Measurements from ENCODE around the gene GRAMD2A. TPM values are rescaled to one million over a fixed set of nuclear protein-coding genes. Genes with fewer than 3 reads are reported as not detected.

GRAMD2A gene
- total RNA-seq, 1 experiment from 2014 or later, result 1.3 TPM

GRCh38 chr15:72168808-72169190 lies 28.8 kb downstream of the GRAMD2A start:
- H3K9me3 Mint-ChIP-seq, result no peaks in the 10 kb centered on the region
- no peak overlapping the region for H3K18ac ChIP-seq (ENCODE audit: insufficient read length, low read depth, low read length)

More at GRCh38 chr15:72168808-72169190, 28.8 kb downstream of the GRAMD2A start:
- no peaks in the 10 kb centered on the region for H3K9me3 ChIP-seq (ENCODE audit: control insufficient read depth, low read depth, low read length)
- H3K27me3 Mint-ChIP-seq (ENCODE audit: low read depth), result no peaks in the 10 kb centered on the region; the same call in 1 of the 2 replicates
- no peak overlapping the region for H3K27ac ChIP-seq (ENCODE audit: insufficient read length, low read depth, low read length)
- TF ChIP-seq CTCF (conservative IDR thresholded peaks at IDR 0.05), result no peak
- no peak overlapping the region for H3K9ac ChIP-seq (ENCODE audit: extremely low read depth, insufficient read length, low read length)
- H3K14ac ChIP-seq (ENCODE audit: insufficient read depth, low read length), result no peak overlapping the region
- no peaks in the 10 kb centered on the region for H3K79me1 ChIP-seq (ENCODE audit: insufficient read depth, low read depth, low read length, poor library complexity, severe bottlenecking)
- peaks cover 10 to 12% of the 10 kb centered on the region in 2 experiments for H3K4me1 Mint-ChIP-seq
- no peaks in the 10 kb centered on the region for H4K20me1 ChIP-seq (ENCODE audit: control insufficient read depth, insufficient read depth, insufficient read length)
- H2AFZ ChIP-seq (ENCODE audit: low read length), result no peak overlapping the region
- H3T11ph ChIP-seq (ENCODE audit: low read length), result no peak overlapping the region
- H4K8ac ChIP-seq (replicated peaks; ENCODE audit: insufficient read length, low read depth, low read length), result no peak overlapping the region
- no peak overlapping the region for H2BK15ac ChIP-seq (ENCODE audit: low read depth, low read length)
- H3K36me3 Mint-ChIP-seq (ENCODE audit: insufficient read depth in 1 of 3, low read depth in 3 of 3), result no peaks in the 10 kb centered on the region
- H3K4me1 ChIP-seq (ENCODE audit: insufficient read depth, low read length), result no peaks in the 10 kb centered on the region; the same call in 1 of the 2 replicates
- H3K4me2 ChIP-seq (ENCODE audit: insufficient read depth, insufficient read length, low read length), result no peak overlapping the region
- H2BK12ac ChIP-seq (ENCODE audit: insufficient read length, low read depth, low read length), result no peak overlapping the region
- no peaks in the 10 kb centered on the region for H3K23me2 ChIP-seq (ENCODE audit: insufficient read length, low read depth, low read length, poor library complexity, severe bottlenecking)
- no CpG with 5 or more reads among the region's 4 CpGs for WGBS (ENCODE audit: extremely low coverage, insufficient read length, low lambda C conversion rate)
- H4K91ac ChIP-seq (ENCODE audit: insufficient read length, low read depth, low read length), result no peak overlapping the region
- H3K79me2 ChIP-seq (ENCODE audit: insufficient read depth, low read length), result no peaks in the 10 kb centered on the region
- no peak overlapping the region for H3K56ac ChIP-seq (ENCODE audit: insufficient read length, low read depth, low read length)
- no peak overlapping the region for H2BK20ac ChIP-seq (ENCODE audit: low read depth, low read length, poor library complexity, severe bottlenecking)
- no peaks in the 10 kb centered on the region for H3K27me3 ChIP-seq (ENCODE audit: insufficient read depth, low read length)
- no peak overlapping the region for H3K23ac ChIP-seq (ENCODE audit: insufficient read length, low read depth, low read length)
- no peak overlapping the region for H3K4ac ChIP-seq (ENCODE audit: low read depth, low read length)
- H3K27ac Mint-ChIP-seq, result no peak overlapping the region
- H4K5ac ChIP-seq (ENCODE audit: insufficient read length, low read depth, low read length), result no peak overlapping the region
- H2AK5ac ChIP-seq (ENCODE audit: insufficient read length, low read length), result no peak overlapping the region
- H2BK120ac ChIP-seq (ENCODE audit: low read depth, low read length, poor library complexity, severe bottlenecking), result no peak overlapping the region
- no peak overlapping the region for H3K4me3 Mint-ChIP-seq
- H2BK5ac ChIP-seq (ENCODE audit: insufficient read length, low read length), result no peak overlapping the region
- no peak for DNase-seq
